Pancreas (tissue), 10 donors: ENCODE results near the gene FIS1. TPM values are rescaled to one million over a fixed set of nuclear protein-coding genes. Genes with fewer than 3 reads are reported as not detected.

Source experiments
- ATAC-seq, 4 donors: fragments of 200-7000 bp; cut with Tn5 transposase; one replicate each; pipeline versions ENCODE4 v1.8.0 to v1.9.1; 2020; ENCODE audit warnings: mild to moderate bottlenecking in 4 of 4, moderate library complexity in 4 of 4
- DNase-seq, 6 donors: peaks; one replicate each; pipeline ENCODE4 v3.0.0-alpha.2; 2020
- FAIRE-seq: peaks from 2 replicates; lab custom pipeline; 2012; peaks lifted over from hg19 to GRCh38; lab: Jason Lieb, UNC
- H3K27ac ChIP-seq, 4 donors: fragments of 200-600 bp; sonication (generic); 1 replicate in 3 of 4; 2 replicates in 1 of 4; pipeline versions ENCODE4 v1.5.0 to v1.8.0; 2020
- H3K27me3 ChIP-seq, 4 donors: fragments of 200-600 bp; one replicate each; pipeline ENCODE4 v1.8.0; 2021
- H3K36me3 ChIP-seq, 3 donors: fragments of 200-600 bp; sonication (generic) in 1 of 3; one replicate each; pipeline versions ENCODE4 v1.5.0 to v1.8.0; 2020 to 2021
- H3K4me1 ChIP-seq, 3 donors: fragments of 200-600 bp; one replicate each; pipeline ENCODE4 v1.8.0; 2021
- H3K4me3 ChIP-seq, 4 donors: fragments of 200-600 bp; sonication (generic) in 2 of 4; one replicate each; pipeline versions ENCODE4 v1.5.0 to v1.8.0; 2020 to 2021
- H3K9me3 ChIP-seq, 4 donors: fragments of 200-600 bp; one replicate each; pipeline ENCODE4 v1.8.0; 2021
- WGBS, 2 donors: extraction: QIAGEN DNeasy Blood & Tissue Kit; methylation state at CpG; one replicate each; pipeline ENCODE4 v1.1.7; 2013; 5-methylcytosine and 5-hydroxymethylcytosine counted together
- intact Hi-C, 3 donors: fragments of 100-400 bp; cut with DNase I; formaldehyde crosslinking; loops; one replicate each; pipeline versions ENCODE4 v1.11.1 to v1.14.2; 2022
- polyA plus RNA-seq, 2 donors: library from polyadenylated mRNA; stranded (reverse); fragments of 200-250 nt; gene quantifications; one replicate each; pipeline ENCODE4 v1.2.3, GENCODE V29; 2013
- total RNA-seq, 6 donors: library from RNA; stranded (reverse); fragmentation: NEBNext Ultra II Directional in 4 of 6; extraction: Animal tissue kit (Norgen Biotek cat#: 25700) in 4 of 6; gene quantifications; one replicate each; pipeline versions ENCODE4 v1.2.1 to v1.2.4, GENCODE V29; 2021 to 2023
- TF ChIP-seq, protein P1 (sequence below), 4 donors: fragments of 200-600 bp; sonication (generic) in 3 of 4; IDR thresholded peaks; one replicate each; pipeline versions ENCODE4 v1.5.0 to v1.8.0; 2021; ENCODE audit warnings: antibody characterized with exemption in 4 of 4
- donor health status: healthy with polysubstance abuse.
- donor health status: DM: no; HTN: no; CAD: no; lungs with moderate emphysema.
- donor health status: DM: no; HTN: no; CAD: no.
- donor health status: control.
- donor health status: control.
- donor health status: Bipolar disorder and iron deficiency.
- donor health status: DM: yes; HTN: yes; CAD: no.
- donor health status: DM: no; HTN: no; CAD: no.
- donor health status: DM: no; HTN: no; CAD: no.
- donor health status: DM: yes; HTN: yes; CAD: no.

The FIS1 gene
- total and polyA plus RNA-seq, 8 donors, result 75.4 to 144 (median 91.6) TPM

DNA sequence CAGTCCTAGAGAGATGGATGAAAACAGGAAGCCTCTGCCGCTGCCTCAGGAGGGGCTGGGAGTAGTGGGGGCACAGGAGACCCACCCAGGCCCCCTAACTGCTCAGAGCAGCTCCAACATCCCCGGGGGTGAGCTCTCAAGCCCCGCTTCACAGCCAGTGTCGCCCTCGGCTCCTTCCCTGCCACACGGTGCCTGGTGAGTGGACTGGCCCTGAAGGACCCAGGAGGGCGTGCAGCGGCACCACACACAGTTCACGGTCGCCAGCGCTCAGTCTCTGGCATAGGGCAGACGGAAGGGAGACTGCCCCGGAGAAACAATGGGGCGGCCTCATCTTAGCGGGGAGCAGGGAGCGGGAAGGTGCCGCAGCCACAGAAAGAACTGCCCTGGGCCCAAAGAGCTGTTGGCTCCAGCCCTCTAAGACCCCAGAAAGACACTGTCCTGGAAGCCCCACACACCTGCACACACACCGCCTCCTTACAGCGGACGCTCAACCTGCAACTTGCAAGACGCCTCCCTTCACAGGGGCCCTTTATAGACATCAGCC, 8.5 kb downstream of the FIS1 start:
- no peak overlapping the region for H3K27ac ChIP-seq
- no peak for FAIRE-seq
- peak in 1 of 6 donors; percentile 67 for DNase-seq
- peaks cover 0 to 4% (median 2%) of the 10 kb centered on the region in 3 donors for H3K4me1 ChIP-seq
- peaks cover 0 to 8% (median 0%) of the 10 kb centered on the region in 3 donors for H3K36me3 ChIP-seq
- no peak for ATAC-seq
- WGBS, 2 donors, result 87 to 88% methylated on average over 21 of the region's 21 CpGs
- no peaks in the 10 kb centered on the region for H3K9me3 ChIP-seq
- intact Hi-C loops, result no loop called here
- H3K4me3 ChIP-seq, result no peak overlapping the region
- H3K27me3 ChIP-seq, result no peaks in the 10 kb centered on the region
- TF ChIP-seq, protein P1, sequence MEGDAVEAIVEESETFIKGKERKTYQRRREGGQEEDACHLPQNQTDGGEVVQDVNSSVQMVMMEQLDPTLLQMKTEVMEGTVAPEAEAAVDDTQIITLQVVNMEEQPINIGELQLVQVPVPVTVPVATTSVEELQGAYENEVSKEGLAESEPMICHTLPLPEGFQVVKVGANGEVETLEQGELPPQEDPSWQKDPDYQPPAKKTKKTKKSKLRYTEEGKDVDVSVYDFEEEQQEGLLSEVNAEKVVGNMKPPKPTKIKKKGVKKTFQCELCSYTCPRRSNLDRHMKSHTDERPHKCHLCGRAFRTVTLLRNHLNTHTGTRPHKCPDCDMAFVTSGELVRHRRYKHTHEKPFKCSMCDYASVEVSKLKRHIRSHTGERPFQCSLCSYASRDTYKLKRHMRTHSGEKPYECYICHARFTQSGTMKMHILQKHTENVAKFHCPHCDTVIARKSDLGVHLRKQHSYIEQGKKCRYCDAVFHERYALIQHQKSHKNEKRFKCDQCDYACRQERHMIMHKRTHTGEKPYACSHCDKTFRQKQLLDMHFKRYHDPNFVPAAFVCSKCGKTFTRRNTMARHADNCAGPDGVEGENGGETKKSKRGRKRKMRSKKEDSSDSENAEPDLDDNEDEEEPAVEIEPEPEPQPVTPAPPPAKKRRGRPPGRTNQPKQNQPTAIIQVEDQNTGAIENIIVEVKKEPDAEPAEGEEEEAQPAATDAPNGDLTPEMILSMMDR (IDR thresholded peaks at IDR 0.05), result no peak

DNA sequence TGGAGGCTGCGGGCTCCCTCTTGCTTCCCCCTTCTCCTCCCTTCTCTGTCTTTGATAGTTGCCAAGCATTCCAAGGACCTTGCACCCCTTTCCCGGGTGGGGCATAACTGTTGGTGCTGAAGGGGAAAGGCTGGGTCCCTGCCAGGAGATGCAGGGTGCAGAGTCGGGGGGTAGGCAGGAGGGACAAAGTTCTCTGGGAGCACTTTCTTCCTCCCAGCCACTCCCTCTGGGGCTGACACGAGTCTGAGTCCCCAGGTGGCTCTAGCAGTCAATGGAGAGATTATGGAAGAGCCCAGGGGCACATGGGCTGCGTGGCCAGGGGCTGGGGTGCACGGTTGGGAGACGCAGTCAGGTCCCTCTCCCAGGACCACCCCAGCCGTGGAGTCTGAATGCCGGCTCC, 9.4 kb downstream of the FIS1 start:
- peaks cover 0 to 8% (median 0%) of the 10 kb centered on the region in 3 donors for H3K36me3 ChIP-seq
- no peak overlapping the region for H3K4me3 ChIP-seq
- FAIRE-seq (no peak), ATAC-seq (no peak), DNase-seq (no peak)
- no peak overlapping the region for H3K27ac ChIP-seq
- 75 to 84% methylated on average over 9 of the region's 9 CpGs for WGBS, 2 donors
- H3K9me3 ChIP-seq, result no peaks in the 10 kb centered on the region
- TF ChIP-seq, protein P1 (IDR thresholded peaks at IDR 0.05), result no peak
- H3K4me1 ChIP-seq, result peaks cover 0 to 4% (median 2%) of the 10 kb centered on the region in 3 donors
- intact Hi-C loops, result no loop called here
- H3K27me3 ChIP-seq, result no peaks in the 10 kb centered on the region

DNA sequence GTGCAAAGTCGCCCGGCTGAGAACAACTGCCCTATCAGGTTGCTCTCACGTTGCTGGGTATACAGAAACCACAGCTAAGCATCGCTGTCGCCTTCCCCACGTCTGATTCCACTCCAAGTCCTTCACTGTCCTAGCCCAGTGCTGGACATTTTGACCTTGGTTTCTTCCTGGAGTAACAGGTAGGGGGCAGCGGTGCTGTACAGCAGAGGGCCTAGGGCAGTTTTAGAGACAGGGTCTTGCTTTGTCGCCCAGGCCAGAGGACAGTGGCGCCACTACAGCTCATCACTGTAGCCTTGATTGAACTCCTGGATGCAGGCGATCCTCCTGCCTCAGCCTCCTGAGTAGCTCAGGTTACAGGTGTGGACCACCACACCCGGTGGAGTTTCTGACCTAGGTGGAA, 9.8 kb downstream of the FIS1 start:
- Histone ChIP-seq H3K4me3 (no peak overlapping the region), H3K27me3 (no peaks in the 10 kb centered on the region), H3K4me1 (peaks cover 0 to 4% (median 2%) of the 10 kb centered on the region in 3 donors), H3K27ac (no peak overlapping the region), H3K9me3 (no peaks in the 10 kb centered on the region), H3K36me3 (peaks cover 0 to 8% (median 0%) of the 10 kb centered on the region in 3 donors)
- 64 to 73% methylated on average over 11 of the region's 11 CpGs for WGBS, 2 donors
- ATAC-seq (no peak), DNase-seq (no peak), FAIRE-seq (no peak)
- intact Hi-C loops, result no loop called here
- TF ChIP-seq, protein P1 (IDR thresholded peaks at IDR 0.05), result no peak

DNA sequence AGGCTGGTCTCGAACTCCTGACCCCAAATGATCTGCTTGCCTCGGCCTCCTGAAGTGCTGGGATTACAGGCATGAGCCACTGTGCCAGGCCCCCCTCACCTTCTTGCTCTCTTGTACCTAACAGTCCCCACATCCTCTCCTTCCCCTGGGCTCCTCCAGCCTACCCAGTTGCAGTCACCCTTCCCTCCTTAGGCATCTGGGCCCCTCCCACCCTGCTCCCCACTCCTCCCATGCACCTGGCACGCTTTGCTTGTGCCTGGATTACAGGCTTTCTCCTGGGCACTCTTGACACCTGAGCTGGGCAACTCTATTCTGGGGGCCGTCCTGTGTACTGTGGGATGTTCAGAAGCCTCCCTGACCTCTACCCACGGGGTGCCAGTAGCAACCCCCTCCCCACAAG, 10.2 kb downstream of the FIS1 start:
- TF ChIP-seq, protein P1 (IDR thresholded peaks at IDR 0.05), result no peak
- DNase-seq (no peak), FAIRE-seq (no peak), ATAC-seq (no peak)
- H3K9me3 ChIP-seq, result no peaks in the 10 kb centered on the region
- no peak overlapping the region for H3K27ac ChIP-seq
- no peak overlapping the region for H3K4me3 ChIP-seq
- H3K4me1 ChIP-seq, result peaks cover 0 to 4% (median 2%) of the 10 kb centered on the region in 3 donors
- no peaks in the 10 kb centered on the region for H3K27me3 ChIP-seq
- intact Hi-C loops, result no loop called here
- WGBS, 2 donors, result 73 to 88% methylated on average over 5 of the region's 5 CpGs
- H3K36me3 ChIP-seq, result peaks cover 0 to 5% (median 0%) of the 10 kb centered on the region in 3 donors

DNA sequence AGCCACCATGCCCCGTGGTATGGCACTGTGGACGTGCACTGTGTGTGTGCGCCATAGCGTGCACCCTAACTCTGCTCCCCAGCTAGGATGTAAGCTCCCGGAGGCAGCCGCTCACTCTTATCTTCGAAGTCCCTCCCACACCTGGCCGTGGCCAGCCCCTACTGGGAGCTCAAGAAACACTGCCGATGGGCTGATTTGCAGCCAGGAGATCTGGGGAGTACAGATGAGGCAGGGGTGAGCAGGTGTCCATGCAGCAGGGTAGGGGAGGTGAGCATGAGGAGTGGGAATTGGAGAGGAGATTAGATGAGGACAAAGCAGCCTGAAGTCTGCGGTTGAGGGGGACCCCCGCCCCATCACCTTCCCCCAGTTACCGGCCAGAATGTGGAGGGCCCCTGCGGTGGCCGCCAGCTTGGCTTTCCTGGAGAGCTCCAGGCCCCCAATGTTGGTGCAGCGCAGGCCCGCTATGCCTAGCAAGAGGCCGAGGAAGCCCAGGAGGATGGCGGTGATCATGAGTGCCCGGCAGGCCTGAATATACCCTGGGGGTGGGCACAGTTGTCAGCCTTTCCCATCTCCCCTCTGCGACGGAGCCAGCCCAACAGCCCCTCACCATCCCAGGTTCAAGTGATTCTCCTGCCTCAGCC, 10.9 kb downstream of the FIS1 start:
- Histone ChIP-seq H3K4me3 (no peak overlapping the region), H3K36me3 (no peaks in the 10 kb centered on the region), H3K4me1 (peaks cover 0 to 4% (median 2%) of the 10 kb centered on the region in 3 donors), H3K27ac (no peak overlapping the region), H3K9me3 (no peaks in the 10 kb centered on the region), H3K27me3 (no peaks in the 10 kb centered on the region)
- DNase-seq (peak in 1 of 6 donors; percentile 65), FAIRE-seq (no peak), ATAC-seq (no peak)
- TF ChIP-seq, protein P1 (IDR thresholded peaks at IDR 0.05), result no peak
- WGBS, 2 donors, result 76 to 82% methylated on average over 21 of the region's 21 CpGs
- intact Hi-C loops, result no loop called here
